Measurements from ENCODE around the gene TBC1D14. TPM values are rescaled to one million over a fixed set of nuclear protein-coding genes. Genes with fewer than 3 reads are reported as not detected.

TBC1D14 gene
- total and polyA plus RNA-seq, 9 of the 15 experiments (the other 6 are each of a cell fraction or from before 2014, with no cell fraction given): 2.1 to 59.6 (median 44.8) TPM

DNA sequence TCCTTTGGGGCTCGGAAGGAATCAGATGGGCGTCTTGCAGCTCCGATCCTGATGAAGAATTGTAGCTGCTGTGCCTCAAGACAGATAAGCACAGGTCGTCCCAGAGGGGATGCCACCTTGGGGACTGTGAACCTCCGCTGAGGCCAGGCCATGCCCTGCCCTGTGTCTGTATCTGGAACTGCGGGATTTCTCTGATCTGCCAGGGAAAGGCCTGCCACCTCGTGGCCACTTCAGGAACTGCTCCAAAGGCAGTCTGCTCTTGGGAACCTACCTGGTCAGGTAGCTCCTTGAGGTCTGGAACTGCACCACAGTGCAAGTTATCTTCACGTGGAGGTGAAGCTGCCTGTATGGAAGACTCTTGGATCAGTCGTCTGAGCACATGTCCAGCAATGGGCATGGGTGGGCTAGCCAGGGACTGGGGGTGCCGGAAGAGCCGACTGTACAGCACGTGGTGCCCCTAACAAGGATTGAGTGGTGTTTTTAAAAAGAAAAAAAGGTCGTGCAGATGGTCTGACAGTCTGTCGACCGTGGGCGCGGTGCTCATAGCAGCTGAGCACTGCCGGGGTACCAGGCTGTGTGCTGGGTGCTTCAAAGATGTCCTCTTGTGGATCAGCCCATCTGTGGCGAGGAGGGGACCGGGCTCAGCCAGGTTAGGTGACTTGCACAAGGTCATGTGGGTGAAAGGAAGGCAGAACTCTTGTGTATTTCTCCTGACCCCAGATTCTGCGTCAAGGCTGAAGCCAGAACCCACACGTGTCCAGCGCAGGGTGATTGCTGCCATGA is 161.3 kb downstream of the TBC1D14 start (continued):
- no peak for TF ChIP-seq RBM25 (IDR thresholded peaks at IDR 0.05; ENCODE audit: low read depth, low read length, severe bottlenecking)
- TF ChIP-seq KAT8 (IDR thresholded peaks at IDR 0.05; ENCODE audit: low read depth): no peak
- TF ChIP-seq HLTF (IDR thresholded peaks at IDR 0.05): no peak
- TF ChIP-seq RCOR1 (IDR thresholded peaks at IDR 0.05; ENCODE audit: borderline replicate concordance in 1 of 2, low read depth in 2 of 2, low read length in 2 of 2): peak in 1 of 2 experiments; percentile 46; a peak in 1 of 4 replicates
- TF ChIP-seq, protein P1, sequence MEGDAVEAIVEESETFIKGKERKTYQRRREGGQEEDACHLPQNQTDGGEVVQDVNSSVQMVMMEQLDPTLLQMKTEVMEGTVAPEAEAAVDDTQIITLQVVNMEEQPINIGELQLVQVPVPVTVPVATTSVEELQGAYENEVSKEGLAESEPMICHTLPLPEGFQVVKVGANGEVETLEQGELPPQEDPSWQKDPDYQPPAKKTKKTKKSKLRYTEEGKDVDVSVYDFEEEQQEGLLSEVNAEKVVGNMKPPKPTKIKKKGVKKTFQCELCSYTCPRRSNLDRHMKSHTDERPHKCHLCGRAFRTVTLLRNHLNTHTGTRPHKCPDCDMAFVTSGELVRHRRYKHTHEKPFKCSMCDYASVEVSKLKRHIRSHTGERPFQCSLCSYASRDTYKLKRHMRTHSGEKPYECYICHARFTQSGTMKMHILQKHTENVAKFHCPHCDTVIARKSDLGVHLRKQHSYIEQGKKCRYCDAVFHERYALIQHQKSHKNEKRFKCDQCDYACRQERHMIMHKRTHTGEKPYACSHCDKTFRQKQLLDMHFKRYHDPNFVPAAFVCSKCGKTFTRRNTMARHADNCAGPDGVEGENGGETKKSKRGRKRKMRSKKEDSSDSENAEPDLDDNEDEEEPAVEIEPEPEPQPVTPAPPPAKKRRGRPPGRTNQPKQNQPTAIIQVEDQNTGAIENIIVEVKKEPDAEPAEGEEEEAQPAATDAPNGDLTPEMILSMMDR (IDR thresholded peaks at IDR 0.05 in 2 of 3, conservative IDR thresholded peaks at IDR 0.05 in 1 of 3; ENCODE audit: insufficient read depth in 2 of 3, low read depth in 1 of 3, low read length in 3 of 3): peak; percentile 93 to 99 (median 97)
- TF ChIP-seq, protein P2, sequence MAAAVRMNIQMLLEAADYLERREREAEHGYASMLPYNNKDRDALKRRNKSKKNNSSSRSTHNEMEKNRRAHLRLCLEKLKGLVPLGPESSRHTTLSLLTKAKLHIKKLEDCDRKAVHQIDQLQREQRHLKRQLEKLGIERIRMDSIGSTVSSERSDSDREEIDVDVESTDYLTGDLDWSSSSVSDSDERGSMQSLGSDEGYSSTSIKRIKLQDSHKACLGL (CRISPR knock-in tag; IDR thresholded peaks at IDR 0.05; ENCODE audit: borderline replicate concordance, poor library complexity, severe bottlenecking): no peak
- TF ChIP-seq SRSF3 (IDR thresholded peaks at IDR 0.05; ENCODE audit: insufficient read depth, low read length): no peak
- TF ChIP-seq NCOR1 (IDR thresholded peaks at IDR 0.05): no peak
- TF ChIP-seq, protein P3, sequence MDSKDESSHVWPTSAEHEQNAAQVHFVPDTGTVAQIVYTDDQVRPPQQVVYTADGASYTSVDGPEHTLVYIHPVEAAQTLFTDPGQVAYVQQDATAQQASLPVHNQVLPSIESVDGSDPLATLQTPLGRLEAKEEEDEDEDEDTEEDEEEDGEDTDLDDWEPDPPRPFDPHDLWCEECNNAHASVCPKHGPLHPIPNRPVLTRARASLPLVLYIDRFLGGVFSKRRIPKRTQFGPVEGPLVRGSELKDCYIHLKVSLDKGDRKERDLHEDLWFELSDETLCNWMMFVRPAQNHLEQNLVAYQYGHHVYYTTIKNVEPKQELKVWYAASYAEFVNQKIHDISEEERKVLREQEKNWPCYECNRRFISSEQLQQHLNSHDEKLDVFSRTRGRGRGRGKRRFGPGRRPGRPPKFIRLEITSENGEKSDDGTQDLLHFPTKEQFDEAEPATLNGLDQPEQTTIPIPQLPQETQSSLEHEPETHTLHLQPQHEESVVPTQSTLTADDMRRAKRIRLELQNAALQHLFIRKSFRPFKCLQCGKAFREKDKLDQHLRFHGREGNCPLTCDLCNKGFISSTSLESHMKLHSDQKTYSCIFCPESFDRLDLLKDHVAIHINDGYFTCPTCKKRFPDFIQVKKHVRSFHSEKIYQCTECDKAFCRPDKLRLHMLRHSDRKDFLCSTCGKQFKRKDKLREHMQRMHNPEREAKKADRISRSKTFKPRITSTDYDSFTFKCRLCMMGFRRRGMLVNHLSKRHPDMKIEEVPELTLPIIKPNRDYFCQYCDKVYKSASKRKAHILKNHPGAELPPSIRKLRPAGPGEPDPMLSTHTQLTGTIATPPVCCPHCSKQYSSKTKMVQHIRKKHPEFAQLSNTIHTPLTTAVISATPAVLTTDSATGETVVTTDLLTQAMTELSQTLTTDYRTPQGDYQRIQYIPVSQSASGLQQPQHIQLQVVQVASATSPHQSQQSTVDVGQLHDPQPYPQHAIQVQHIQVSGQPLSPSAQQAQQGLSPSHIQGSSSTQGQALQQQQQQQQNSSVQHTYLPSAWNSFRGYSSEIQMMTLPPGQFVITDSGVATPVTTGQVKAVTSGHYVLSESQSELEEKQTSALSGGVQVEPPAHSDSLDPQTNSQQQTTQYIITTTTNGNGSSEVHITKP (IDR thresholded peaks at IDR 0.05; ENCODE audit: partially characterized antibody): peak; percentile 38
- no peak for TF ChIP-seq SAFB (IDR thresholded peaks at IDR 0.05; ENCODE audit: borderline replicate concordance, low read depth, low read length)
- no peak for TF ChIP-seq ZNF24 (IDR thresholded peaks at IDR 0.05)
- 0 out of 2 replicates have a peak, but pooled peaks have one; percentile 54 for TF ChIP-seq MYNN (IDR thresholded peaks at IDR 0.05)
- no peak for TF ChIP-seq MYNN (CRISPR knock-in tag; IDR thresholded peaks at IDR 0.05)
- no peak for TF ChIP-seq RUNX1 (IDR thresholded peaks at IDR 0.05; ENCODE audit: low read depth)
- TF ChIP-seq, protein P4, sequence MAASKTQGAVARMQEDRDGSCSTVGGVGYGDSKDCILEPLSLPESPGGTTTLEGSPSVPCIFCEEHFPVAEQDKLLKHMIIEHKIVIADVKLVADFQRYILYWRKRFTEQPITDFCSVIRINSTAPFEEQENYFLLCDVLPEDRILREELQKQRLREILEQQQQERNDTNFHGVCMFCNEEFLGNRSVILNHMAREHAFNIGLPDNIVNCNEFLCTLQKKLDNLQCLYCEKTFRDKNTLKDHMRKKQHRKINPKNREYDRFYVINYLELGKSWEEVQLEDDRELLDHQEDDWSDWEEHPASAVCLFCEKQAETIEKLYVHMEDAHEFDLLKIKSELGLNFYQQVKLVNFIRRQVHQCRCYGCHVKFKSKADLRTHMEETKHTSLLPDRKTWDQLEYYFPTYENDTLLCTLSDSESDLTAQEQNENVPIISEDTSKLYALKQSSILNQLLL (CRISPR knock-in tag; IDR thresholded peaks at IDR 0.05; ENCODE audit: borderline replicate concordance): no peak
- TF ChIP-seq STAG1 (CRISPR knock-in tag; IDR thresholded peaks at IDR 0.05; ENCODE audit: borderline replicate concordance): peak; percentile 80; the same call in 1 of the 2 replicates
- no peak for TF ChIP-seq NONO (IDR thresholded peaks at IDR 0.05; ENCODE audit: low read depth in 2 of 2, low read length in 1 of 2)
- no peak for TF ChIP-seq ZBTB2 (IDR thresholded peaks at IDR 0.05)

Measured in K562 (cell line).